GM10847 (cell line): ENCODE measurements around the gene NMD3.

ENCODE experiments used
- POLR2A ChIP-seq: IDR thresholded peaks from 2 replicates; pipeline ENCODE4 v1.6.1; 2011; ENCODE audit not compliant: insufficient read length; ENCODE audit errors: extremely low read depth

Gene NMD3

DNA sequence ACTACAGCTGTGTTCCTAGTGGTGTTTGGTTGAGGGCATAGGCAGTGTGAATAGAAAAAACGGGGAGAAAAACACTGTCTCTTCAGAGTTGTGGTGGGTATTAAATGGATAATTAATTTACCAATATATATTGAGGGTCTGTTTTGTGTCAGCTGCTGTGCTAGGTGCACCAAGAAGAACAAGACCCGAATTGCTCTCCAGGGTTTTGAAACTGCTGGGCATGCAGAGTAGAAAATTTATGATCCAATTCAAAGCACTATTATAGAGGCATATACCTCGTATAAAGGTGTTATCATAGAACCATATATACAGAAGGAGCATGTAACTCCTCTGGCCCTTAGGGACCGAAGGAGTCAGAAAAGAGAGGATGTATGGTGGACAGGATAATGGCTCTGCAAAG, 1.6 kb upstream of the NMD3 start:
- TF ChIP-seq POLR2A, result no peak

DNA sequence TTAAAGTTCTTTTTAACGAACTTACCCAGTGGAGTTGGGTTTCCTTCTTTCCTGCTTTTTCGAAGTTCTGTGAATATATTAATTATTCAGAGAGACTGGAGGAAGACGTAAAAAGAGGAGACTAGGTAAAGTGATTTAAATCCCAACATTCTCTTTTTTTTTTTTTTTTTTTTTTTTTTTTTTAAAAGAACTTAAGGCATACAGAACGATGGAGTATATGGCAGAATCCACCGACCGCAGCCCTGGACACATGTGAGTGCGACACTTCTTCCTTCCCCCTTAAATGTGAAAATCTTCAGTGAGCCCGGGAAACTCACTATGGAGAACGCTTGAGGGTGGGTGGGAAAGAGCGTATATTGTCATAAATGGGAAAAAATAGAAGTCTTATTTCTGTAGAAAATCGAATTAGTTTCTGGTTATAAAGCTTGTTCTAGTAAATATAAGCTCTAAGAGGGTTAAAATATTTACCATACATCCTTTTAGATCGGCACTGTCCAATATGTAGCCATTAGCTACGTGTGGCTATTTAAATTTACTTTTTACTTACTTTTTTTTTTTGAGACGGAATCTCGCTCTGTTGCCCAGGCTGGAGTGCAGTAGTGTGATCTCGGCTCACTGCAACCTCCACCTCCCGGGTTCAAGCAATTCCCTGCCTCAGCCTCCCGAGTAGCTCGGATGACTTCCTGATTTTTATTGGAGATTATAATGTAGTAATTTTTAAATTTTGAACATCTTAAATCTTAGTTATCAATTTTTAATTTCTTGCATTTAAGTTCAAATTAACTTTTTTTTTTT, 892 bp downstream of the NMD3 start:
- no peak for TF ChIP-seq POLR2A

DNA sequence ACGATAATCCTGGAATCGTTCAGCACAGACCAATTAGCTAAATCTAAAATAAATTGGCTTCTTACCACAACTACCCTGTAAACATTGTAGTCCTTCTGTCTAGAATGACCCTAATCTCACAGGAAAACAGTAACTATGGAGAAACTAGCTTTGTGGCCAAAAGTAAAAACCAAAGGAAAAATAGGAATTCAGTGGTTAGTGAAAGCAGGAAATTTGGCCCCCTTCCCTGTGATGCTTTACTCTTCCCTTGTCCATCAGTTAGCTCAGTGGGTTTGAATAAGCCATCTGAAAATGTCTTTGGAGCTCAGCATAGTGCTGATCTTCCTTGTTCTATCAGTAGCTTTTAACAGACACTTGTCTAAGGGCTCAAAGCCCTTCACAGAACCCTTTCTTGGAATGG, 1.6 kb downstream of the NMD3 start:
- TF ChIP-seq POLR2A, result no peak

DNA sequence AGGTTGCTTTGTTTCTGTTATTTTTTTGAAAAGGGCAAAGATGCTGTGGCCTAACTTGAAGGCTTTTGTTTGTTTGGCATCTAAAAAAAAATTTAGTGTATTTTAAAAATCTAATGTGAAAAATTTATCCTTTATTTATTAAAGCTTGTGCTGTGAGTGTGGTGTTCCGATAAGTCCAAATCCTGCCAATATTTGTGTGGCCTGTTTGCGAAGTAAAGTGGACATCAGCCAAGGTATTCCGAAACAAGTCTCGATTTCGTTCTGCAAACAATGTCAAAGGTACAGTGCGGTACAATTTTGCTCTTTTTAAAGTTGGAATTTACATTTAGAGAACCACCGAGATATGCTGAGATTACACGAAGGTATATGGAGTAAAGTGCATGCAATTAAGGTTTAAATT, 3.7 kb downstream of the NMD3 start:
- no peak for TF ChIP-seq POLR2A

DNA sequence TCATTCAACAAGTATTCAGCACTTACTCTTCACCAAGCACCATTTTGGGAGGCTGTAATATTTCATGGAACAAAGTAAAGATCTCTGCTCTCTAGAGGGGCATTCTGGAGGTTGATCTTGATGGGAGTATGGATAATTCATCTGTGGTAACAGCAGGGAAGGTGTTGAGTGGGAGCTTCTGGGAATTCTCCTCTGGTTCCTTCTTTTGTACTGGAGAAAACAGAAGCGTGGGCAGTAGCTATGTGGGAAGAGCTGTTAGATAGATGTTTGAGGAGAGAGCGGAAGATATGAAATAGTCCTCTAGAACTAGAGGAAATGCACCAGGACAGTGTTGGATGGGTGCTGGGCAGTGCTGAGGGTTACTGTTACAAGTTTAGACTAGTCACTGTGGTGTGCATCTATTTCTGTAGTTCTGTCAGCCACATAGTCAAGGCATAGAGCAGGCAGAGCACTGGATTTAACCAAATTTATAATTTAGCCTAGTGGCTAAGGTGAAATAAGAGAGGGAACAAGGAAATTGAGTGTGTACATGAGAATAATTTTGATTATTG, 9.6 kb downstream of the NMD3 start:
- TF ChIP-seq POLR2A, result no peak

- TF ChIP-seq POLR2A, result no peak
Observed at GRCh38 chr3:161231861-161232260, 10.8 kb downstream of the NMD3 start.

DNA sequence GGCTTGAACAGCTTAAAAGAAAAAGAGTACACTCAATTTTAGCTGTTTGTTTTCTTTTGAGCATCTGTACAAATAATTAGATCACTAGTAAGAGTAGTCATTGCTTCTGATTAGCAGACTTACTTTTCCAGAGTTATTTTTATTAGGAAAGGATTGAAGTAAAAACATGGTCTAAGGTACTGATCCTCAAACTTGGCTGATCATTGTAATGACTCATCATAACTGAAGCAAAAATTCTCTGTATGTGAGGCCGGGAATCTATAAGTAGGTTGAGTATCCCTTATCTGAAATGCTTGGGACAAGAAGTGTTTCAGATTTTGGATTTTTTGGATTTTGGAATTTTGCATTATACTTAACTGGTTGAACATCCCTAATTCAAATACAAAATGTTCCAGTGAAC, 12.4 kb downstream of the NMD3 start:
- no peak for TF ChIP-seq POLR2A

GRCh38 chr3:161236240-161236639, 15.1 kb downstream of the NMD3 start:
- no peak for TF ChIP-seq POLR2A

DNA sequence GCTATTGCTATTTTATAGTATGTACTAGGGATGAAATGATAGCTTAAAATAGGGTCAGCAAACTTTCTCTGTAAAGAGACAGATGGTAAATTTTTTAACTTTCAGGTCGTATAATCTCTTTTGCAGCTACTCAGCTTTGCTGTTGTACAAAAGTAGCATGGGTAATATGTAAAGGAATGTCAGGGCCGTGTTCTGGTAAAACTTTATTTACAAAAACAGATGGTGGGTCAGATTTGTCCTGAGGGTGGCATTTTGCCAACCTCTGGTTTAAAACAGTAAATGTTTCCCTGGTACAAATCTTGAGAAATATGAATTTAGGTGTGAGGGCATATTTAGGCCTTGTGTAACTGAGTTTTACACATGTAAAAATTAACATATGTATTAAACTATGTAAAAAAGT, 18.6 kb downstream of the NMD3 start:
- no peak for TF ChIP-seq POLR2A

GRCh38 chr3:161244538-161244937, 23.4 kb downstream of the NMD3 start:
- no peak for TF ChIP-seq POLR2A

GRCh38 chr3:161247049-161247448, 25.9 kb downstream of the NMD3 start:
- TF ChIP-seq POLR2A, result no peak

GRCh38 chr3:161250116-161250515, 29.0 kb downstream of the NMD3 start:
- TF ChIP-seq POLR2A, result no peak

GRCh38 chr3:161251716-161252115, 30.6 kb downstream of the NMD3 start:
- TF ChIP-seq POLR2A, result no peak

DNA sequence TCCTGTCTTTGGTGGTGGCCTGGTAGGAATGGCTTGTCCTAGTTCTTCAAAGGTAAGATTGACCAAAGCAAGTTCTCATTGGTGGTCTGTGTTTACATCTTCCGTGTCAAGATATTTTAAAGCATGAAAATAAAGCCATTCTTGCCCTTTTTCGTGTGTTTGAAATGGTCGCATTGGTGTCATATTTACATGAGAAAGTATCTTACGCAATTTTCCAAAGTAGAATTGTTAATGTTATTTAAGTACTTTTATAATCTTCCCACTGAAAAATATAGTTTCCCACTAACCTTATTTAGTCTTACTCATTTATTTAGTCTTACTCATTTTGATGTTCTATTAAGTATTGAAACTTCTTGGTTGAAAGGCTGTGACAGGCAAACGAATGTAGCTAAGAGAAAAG, 31.0 kb downstream of the NMD3 start:
- no peak for TF ChIP-seq POLR2A

DNA sequence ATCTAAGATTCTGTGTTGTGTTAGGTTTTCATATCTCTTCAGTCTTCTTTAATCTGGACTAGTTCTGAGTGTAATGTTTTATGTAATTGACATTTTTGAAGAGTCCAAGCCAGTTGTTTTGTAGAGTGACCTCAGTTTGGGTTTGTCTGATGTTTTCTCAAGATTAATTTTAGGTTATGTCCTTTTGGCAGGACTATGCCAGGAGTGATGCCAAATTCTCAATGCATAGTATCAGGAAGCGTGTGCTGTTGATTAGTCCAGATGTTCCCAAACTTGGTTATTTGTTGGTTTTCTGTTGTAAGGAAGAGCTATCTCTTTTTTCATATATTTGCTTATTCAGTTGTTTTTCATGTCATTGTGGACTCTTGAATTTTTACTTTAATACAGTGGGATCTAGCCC, 32.6 kb downstream of the NMD3 start:
- TF ChIP-seq POLR2A, result no peak

GRCh38 chr3:161254861-161255260, 33.8 kb downstream of the NMD3 start:
- no peak for TF ChIP-seq POLR2A

GRCh38 chr3:161263057-161263456, 41.9 kb downstream of the NMD3 start:
- TF ChIP-seq POLR2A, result no peak

GRCh38 chr3:161264852-161265251, 43.7 kb downstream of the NMD3 start:
- TF ChIP-seq POLR2A, result no peak
